T-helper 9 cell (primary cell): Measurements from ENCODE around the gene SARNP.

Experiments
- DNase-seq: peaks from one replicate; pipeline ENCODE4 v3.0.0-alpha.2; 2020

Gene SARNP

GRCh38 chr12:55741931-55742680 is 75.4 kb downstream of the SARNP start:
- no peak for DNase-seq

DNA sequence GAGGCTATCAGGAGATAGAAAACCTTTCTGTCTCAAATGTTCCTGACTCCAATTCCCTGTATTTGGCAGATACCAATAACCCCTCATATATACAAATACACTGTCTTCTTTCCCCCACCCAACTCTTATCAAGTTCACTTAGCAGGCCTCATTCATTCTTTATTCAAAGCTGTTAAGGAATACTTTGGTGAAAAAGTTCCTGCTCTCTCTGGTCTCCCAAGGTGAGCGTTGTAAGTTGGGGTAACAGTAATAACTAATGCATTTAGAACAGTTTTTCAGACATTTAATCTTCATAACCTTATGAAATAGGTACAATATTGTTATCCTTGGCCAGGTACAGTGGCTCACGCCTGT is 78.5 kb downstream of the SARNP start:
- no peak for DNase-seq

GRCh38 chr12:55738123-55739024 is 79.2 kb downstream of the SARNP start:
- DNase-seq, result peak; percentile 66

DNA sequence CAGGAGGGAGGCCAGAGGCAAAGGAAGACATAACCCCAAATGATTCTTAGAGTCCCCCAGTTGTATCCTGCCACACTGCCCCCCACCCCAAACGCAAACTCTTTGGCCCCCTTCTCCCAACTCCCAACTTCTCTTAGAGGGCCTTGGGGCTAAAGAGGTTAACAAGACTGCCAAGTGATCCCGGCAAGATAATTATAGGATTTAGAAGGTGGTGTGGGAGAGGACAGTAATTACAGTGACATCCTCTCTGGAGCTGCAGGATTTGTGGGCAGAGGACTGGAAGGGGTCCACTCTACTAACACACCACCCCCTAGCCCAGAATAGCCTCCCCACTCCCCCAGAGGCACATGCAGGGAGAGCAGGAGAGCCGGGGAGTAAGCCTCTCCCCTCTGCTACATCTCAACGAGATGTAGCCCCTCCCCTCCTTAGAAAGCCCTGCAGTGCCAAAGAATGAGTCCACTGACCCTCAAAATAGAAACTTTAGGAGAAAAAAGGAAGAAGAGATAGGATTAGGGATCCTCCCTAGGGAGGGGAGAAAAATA is 79.9 kb downstream of the SARNP start:
- DNase-seq, result no peak

GRCh38 chr12:55736780-55737580 is 80.5 kb downstream of the SARNP start:
- DNase-seq, result peak; percentile 37

DNA sequence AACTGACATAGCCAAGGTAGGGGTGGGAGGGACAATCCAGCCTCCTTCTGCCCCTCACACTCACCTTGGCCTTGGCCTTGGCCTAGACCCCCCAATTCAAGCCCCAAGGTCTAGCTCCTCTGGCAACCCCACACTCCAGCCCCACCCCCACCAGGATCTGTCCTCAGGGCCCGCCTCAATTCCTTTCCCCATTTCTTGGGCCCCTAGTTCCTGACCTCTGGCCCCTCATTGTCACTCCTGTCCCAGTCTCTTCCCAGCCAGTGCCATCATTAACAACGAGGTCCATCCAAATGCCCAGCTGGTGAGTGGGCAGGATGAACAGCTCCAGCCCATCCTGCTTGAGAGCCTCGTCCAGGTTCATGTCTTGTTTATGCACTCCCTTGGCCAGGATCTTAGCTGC is 81.4 kb downstream of the SARNP start:
- no peak for DNase-seq

DNA sequence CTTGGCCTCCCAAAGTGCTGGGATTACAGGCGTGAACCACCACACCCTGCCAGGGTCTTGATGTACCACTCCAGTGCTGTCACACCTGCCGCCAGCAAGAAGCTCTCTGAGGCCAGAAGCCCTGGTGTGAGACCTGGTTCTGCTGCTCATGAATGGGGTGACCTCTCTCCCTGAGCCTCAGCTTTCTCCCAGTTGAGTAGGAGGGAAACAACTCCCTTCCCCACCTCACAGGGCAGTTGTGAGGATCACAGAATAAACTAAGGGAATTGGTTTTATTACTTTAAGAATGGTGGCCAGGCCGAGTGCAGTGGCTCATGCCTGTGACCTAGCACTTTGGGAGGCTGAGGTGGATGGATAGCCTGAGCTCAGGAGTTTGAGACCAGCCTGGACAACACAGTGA is 82.9 kb downstream of the SARNP start:
- no peak for DNase-seq

- DNase-seq, result no peak
These were observed 83.7 kb downstream of the SARNP start for GRCh38 chr12:55733858-55734257.

DNA sequence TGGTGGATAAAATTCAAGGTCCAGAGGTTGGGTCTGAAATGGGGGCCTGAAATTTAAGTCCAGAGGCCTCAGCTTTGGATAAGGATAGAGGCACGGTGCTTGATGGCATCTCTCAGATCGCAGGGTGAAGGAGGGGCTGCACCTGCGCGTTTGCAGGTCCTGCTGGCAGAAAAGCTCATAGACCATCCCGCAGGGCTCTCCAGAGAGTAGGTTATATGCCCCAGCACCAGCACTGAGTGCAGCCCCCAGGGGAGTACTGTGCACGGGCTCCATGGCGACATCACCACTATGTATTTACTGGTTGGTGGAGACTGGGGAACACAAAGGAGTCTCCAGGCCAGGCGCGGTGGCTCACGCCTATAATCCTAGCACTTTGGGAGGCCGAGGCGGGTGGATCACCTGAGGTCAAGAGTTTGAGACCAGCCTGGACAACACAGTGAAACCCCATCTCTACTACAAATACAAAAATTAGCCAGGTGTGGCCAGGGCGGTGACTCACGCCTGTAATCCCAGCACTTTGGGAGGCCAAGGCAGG is 84.4 kb downstream of the SARNP start:
- DNase-seq, result no peak

DNA sequence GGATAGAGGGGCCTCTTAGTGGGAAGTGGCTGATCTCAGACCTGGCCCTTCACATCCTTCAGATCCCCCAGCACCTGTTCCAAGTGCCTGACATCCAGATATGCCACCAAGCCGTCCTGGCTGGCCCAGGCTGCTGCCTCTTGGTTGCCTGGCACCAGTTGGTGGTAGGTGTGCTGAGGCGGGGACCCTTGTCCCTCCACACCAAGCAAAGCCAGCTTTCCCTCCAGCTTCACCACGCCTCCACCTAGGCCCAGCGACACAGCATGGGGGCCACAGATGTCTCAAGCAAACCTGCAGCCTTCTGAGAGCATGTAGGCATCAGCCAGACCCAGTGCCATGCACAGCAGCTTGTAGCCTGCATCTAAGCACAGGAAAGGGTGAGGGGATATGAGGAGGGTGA is 85.2 kb downstream of the SARNP start:
- DNase-seq, result no peak

DNA sequence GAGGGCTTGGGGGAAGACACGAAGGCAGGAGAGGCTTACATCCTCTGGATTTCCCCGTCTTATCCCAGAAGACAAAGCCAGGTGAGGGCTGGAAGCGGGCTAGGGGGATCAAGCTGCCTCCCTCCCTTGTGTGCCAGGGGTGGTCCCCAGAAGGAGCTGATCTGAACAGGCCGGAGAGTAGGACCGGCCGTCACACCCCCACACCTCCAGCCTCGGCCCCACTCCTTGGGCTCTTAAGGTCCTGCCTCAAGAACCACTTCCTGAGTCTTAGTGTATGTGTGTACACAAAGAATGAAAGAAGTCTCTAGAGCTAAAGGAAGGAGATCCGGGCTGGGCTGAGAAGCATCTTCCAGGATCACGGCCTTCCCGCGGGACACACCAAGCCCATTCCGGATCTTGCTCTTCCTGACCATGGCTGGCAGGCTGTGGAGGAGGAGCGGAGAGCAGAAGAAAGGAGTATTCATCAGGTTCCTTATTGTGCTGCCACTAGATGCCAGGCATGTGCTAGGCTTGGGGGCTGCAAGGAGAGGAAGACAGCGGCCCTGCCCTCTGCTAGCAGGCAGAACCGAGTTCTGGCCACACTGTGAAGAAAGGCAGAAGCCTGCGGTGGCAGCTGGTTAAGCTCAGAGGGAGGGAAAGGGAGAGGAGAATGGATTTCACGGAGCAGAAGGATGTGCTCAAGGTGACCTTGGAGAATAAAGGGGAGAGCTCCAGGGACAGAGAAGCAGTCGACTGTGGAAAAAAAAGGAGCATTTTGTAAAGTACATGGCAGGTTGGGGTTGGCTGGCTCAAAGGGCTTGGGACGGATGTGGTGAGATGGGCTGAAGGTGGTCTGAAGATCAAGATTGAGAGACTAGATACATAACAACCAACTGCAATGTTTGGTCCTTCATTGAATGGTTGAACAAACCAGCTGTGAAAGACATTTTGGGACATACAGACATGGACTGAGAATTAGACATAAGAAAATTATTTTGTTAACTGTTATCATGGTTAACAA is 87.4 kb downstream of the SARNP start:
- DNase-seq, result no peak

DNA sequence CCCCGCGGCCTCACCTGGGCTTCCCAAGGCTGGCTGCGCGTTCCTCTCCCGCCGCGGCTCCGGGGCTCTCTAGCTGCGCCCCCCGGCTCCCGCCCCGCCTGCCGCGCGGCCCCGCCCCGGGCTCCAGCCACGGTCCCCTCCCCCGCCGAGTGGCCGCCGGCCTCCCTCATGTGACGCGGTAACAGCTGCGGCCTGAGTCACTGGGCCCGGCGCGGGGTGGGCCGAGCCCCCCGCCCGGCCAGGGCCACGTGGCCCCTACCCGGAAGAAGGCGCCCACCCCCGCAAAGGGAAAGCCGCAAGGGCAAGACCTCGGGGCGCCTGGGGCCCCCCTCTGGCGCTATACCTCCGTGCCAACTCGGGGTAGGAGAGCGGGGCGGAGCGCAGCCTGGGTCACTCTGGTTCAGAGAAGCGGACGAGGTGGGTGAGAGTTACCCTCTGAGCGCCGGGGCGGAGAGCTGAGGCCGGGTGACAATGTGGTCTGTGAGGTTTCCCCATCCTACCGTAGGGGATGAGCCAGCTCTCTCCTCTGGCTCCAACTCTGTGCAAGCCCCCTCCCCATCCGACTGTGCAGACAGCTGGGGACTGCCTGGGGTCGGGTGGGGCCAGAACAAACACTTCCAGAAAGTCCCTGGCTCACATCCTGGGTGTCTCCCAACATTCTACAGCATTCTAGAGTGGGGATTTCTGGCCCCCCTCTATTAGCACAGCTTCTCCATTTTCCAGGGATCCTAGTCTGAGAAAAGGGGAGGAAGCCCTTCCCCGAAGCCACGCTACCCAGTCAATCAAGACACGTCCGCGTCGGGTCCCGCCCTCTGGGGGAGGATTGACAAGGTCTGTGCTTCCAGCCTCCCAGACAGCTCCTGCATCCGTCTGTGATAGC is 88.3 kb downstream of the SARNP start, which contains the start of gene CD63:
Gene CD63, minus strand, starts transcription at position 71 of the 880 bp plus-strand sequence. CDS start 668 bp downstream, outside the sequence.
- DNase-seq, result peak; percentile 45

DNA sequence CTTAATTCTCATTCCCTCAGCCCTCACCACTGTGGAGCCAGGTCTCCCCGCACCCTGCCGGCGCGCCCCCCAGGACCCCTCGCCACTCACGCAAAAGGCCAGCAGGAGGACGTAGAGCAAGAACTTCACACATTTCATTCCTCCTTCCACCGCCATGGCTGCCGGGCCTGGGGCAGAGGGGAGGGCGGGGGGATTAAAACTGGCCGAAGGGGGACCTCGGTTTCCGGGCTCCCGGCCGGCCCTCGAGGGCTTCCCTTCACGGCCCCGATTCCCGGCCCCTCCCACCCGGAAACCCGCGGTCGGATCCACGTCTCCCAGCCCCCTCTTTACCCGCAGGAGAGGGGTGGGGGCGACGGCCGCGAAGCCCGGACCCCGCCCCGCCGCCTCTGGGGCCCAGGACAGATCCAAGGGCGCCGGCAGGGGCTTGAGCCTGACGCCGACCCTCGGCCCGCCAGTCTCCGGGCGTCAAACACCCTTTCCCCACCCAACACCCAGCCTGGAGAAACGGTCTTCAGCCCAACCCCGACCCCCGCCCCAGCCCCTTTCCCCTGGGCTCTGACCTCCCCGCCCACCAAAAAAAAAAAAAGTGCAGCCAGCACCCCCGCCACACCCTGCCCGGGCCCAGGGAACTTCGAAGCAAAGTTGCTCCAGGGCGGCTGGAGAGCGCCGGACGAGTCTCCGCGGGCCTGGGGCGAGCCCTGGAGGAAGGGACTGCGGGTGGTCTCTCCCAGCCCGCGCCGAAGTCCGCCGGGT is 89.2 kb downstream of the SARNP start:
- DNase-seq, result no peak

GRCh38 chr12:55727643-55728185 is 89.8 kb downstream of the SARNP start:
- DNase-seq, result no peak

- no peak for DNase-seq
These were observed 90.6 kb downstream of the SARNP start for GRCh38 chr12:55726971-55727370.

DNA sequence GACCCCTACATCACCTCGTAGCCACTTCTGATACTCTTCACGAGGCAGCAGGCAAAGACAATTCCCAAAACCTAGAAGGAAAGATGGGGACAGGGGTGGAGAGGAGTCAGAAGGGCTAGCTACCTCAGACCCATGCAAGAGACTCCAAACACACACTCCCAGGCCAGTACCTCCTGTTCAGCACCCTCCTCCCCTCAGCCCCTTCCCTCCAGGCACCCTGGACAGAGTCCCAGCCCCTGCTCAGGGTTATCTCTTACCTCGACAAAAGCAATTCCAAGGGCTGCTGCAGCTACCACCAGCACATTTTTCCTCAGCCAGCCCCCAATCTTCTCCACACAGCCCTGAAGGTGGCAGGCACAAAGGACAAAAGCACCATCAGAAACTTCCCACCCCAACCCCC is 92.0 kb downstream of the SARNP start:
- no peak for DNase-seq

- DNase-seq, result no peak
These were observed 92.6 kb downstream of the SARNP start for GRCh38 chr12:55724940-55725309.

DNA sequence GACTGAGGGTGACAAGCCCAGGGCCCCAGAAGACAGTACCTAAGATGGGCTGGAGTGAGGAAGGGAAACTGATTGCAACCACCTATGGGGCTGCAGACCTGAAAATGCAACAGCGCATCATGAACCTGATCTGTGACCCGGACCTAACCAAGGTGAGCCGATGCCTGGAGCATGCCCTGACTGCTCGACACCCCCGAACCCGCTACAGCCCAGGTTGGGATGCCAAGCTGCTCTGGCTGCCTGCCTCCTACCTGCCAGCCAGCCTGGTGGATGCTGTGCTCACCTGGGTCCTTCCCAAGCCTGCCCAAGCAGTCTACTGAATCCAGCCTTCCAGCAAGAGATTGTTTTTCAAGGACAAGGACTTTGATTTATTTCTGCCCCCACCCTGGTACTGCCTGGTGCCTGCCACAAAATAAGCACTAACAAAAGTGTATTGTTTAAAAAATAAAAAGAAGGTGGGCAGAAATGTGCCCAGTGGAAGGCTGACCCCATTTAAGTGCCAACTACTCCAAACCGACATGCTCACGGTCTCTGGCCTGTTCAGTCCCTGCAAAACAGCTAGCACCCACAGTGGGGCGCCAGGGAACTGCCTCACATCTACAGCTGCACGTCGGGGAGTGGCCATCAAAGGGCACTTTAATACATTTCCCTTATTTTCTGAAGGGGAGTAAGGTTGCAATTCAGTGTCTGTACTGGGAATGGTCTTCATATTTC is 93.1 kb downstream of the SARNP start:
- peak; percentile 47 for DNase-seq
